Measurements from ENCODE around the gene ABCD3. TPM values are rescaled to one million over a fixed set of nuclear protein-coding genes. Genes with fewer than 3 reads are reported as not detected.
"Not testable (repeated sequence)": the region's sequence is repeated elsewhere in the genome, so short reads cannot be mapped to it uniquely, and the experiment has no call there.

The ABCD3 gene
- total and polyA plus RNA-seq, 4 donors = 18.4 to 34.7 (median 23.6) TPM

DNA sequence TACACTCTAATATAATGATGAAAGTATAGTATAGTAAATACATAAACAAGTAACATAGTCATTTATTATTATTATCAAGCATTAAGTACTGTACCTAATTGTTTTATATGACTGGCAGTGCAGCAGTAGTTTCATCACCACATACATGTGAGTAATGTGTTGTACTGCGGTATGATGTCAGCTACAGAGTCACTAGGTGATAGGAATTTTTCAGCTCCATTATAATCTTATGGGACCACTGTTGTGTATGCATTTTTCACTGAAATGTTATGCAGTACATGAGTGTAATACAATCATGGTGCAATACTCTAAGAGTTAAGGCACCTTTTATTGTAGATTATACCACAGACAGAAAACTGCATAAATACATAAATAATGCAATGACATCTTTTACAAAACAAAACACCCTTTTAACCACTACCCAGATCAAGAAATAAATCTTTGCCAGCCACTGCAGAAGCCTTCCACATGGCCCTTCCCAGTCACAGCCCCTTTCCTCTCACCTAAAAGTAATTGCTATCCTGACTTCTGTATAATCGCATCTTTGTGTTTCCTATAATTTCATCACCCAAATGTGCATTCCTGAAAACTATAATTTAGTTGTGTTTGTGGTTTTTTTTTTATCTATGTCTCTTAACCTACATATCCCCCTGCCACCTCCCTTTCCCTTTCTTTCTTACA is 16.3 kb downstream of the ABCD3 start:
- WGBS, 2 donors = 96 to 98% methylated on average over 2 of the region's 2 CpGs
- no peak for ATAC-seq (ENCODE audit: low FRiP score)
- H3K4me3 ChIP-seq (ENCODE audit: low read length in 2 of 2) = no peak overlapping the region
- no peaks in the 10 kb centered on the region for H3K9me3 ChIP-seq (ENCODE audit: control insufficient read depth, low read length)
- H3K27ac ChIP-seq (ENCODE audit: low read depth in 1 of 2, low read length in 2 of 2) = no peak overlapping the region
- intact Hi-C loops (cut with DNase I) = no loop called here
- no peaks in the 10 kb centered on the region for H3K4me1 ChIP-seq (ENCODE audit: control insufficient read depth in 1 of 2, insufficient read depth in 2 of 2, low read length in 2 of 2)
- H3K36me3 ChIP-seq (ENCODE audit: control insufficient read depth in 1 of 2, insufficient read depth in 2 of 2, low read length in 1 of 2) = no peaks in the 10 kb centered on the region
- no peak for DNase-seq
- H3K27me3 ChIP-seq (ENCODE audit: control insufficient read depth in 1 of 2, insufficient read depth in 2 of 2, low read length in 1 of 2) = no peaks in the 10 kb centered on the region

DNA sequence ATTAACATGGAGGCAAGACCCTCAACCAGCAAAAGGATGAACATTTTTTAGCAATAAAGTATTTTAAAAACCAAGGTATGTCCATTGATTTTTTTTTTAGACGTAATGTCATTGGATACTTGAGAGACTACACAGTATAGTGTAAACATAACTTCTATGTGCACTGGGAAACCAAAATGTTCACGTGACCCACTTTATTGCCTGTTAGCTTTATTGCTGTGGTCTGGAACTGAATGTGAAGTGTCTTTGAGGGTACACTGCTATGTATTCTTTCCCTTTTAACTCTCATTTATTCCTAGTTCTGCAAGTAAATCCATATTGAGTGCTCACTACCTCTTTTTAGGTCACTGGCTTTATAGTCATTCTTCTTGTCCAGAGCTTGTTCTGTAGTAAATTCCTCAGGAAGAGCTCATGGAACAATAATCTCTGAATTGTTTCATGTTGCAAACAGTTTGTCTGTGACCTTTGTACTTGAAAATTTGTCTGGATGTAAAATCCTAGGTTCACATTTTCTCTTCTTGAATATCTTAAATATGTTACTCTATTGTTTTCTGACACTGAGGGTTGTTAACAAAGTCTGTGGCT is 20.6 kb downstream of the ABCD3 start:
- ATAC-seq (ENCODE audit: low FRiP score) (no peak), DNase-seq (no peak)
- intact Hi-C loops (cut with DNase I) = no loop called here
- Histone ChIP-seq H3K4me1 (ENCODE audit: control insufficient read depth in 1 of 2, insufficient read depth in 2 of 2, low read length in 2 of 2) (no peaks in the 10 kb centered on the region), H3K4me3 (ENCODE audit: low read length in 2 of 2) (no peak overlapping the region), H3K27ac (ENCODE audit: low read depth in 1 of 2, low read length in 2 of 2) (no peak overlapping the region), H3K9me3 (ENCODE audit: control insufficient read depth, low read length) (no peaks in the 10 kb centered on the region), H3K36me3 (ENCODE audit: control insufficient read depth in 1 of 2, insufficient read depth in 2 of 2, low read length in 1 of 2) (no peaks in the 10 kb centered on the region), H3K27me3 (ENCODE audit: control insufficient read depth in 1 of 2, insufficient read depth in 2 of 2, low read length in 1 of 2) (no peaks in the 10 kb centered on the region)
- 91 to 96% methylated on average over 2 of the region's 2 CpGs for WGBS, 2 donors

DNA sequence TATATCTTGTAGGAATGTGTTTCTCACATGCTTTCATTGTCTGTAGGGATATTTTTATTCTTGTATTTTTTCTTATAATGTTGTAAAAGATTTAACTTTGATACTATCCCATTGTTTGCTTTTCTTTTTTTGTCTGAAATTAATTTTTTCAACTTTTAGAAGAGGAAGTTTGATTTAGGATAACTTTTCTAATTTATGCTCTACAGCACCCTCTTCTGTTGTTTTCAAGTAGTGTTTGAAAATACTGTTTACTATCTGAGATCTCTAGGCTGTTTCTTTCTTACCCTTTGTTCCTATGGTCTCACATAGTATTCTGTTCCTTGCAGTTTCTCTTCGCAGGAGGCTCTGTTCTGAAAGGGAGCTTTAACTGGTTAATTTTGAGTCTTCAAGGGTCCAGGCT is 21.9 kb downstream of the ABCD3 start:
- WGBS, 2 donors = 100% methylated on average over 1 of the region's 1 CpG
- no peaks in the 10 kb centered on the region for H3K27me3 ChIP-seq (ENCODE audit: control insufficient read depth in 1 of 2, insufficient read depth in 2 of 2, low read length in 1 of 2)
- H3K36me3 ChIP-seq (ENCODE audit: control insufficient read depth in 1 of 2, insufficient read depth in 2 of 2, low read length in 1 of 2) = no peaks in the 10 kb centered on the region
- ATAC-seq (ENCODE audit: low FRiP score) (no peak), DNase-seq (no peak)
- H3K9me3 ChIP-seq (ENCODE audit: control insufficient read depth, low read length) = peaks cover 2% of the 10 kb centered on the region
- no peaks in the 10 kb centered on the region for H3K4me1 ChIP-seq (ENCODE audit: control insufficient read depth in 1 of 2, insufficient read depth in 2 of 2, low read length in 2 of 2)
- H3K27ac ChIP-seq (ENCODE audit: low read depth in 1 of 2, low read length in 2 of 2) = no peak overlapping the region
- no peak overlapping the region for H3K4me3 ChIP-seq (ENCODE audit: low read length in 2 of 2)
- intact Hi-C loops (cut with DNase I) = no loop called here

DNA sequence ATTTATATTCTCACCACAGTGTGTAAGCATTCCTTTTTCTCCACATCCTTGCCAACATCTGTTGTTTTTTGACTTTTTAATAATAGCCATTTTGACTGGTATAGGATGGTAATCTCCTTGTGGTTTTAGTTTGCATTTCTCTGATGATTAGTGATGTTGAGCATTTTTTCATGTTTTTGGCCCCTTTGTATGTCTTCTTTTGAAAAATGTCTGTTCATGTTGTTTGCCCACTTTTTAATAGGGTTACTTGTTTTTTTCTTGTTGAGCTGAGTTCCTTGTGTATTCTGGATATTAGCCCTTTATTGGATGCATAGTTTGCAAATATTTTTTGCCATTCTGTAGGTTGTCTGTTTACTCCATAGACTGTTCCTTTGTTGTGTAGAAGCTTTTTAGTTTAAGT is 24.9 kb downstream of the ABCD3 start:
- ATAC-seq (ENCODE audit: low FRiP score); H3K4me1 ChIP-seq (ENCODE audit: control insufficient read depth in 1 of 2, insufficient read depth in 2 of 2, low read length in 2 of 2); DNase-seq; H3K4me3 ChIP-seq (ENCODE audit: low read length in 2 of 2); H3K9me3 ChIP-seq (ENCODE audit: control insufficient read depth, low read length); H3K27ac ChIP-seq (ENCODE audit: low read depth in 1 of 2, low read length in 2 of 2); H3K27me3 ChIP-seq (ENCODE audit: control insufficient read depth in 1 of 2, insufficient read depth in 2 of 2, low read length in 1 of 2); intact Hi-C loops (cut with DNase I); H3K36me3 ChIP-seq (ENCODE audit: control insufficient read depth in 1 of 2, insufficient read depth in 2 of 2, low read length in 1 of 2): not testable (repeated sequence)

DNA sequence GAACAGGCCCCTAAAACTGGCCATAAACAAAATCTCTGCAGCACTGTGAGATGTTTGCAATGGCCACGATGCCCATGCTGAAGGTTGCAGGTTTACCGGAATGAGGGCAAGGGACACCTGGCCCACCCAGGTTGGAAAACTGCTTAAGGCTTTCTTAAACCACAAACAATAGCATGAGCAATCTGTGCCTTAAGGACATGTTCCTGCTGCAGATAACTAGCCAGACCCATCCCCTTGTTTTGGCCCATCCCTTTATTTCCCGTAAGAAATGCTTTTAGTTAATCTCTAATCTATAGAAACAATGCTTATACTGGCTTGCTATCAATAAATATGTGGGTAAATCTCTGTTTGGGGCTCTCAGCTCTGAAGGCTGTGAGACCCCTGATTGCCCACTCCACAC is 26.6 kb downstream of the ABCD3 start:
- H3K4me3 ChIP-seq (ENCODE audit: low read length in 2 of 2); H3K27ac ChIP-seq (ENCODE audit: low read depth in 1 of 2, low read length in 2 of 2); H3K9me3 ChIP-seq (ENCODE audit: control insufficient read depth, low read length); ATAC-seq (ENCODE audit: low FRiP score); intact Hi-C loops (cut with DNase I); H3K27me3 ChIP-seq (ENCODE audit: control insufficient read depth in 1 of 2, insufficient read depth in 2 of 2, low read length in 1 of 2); H3K36me3 ChIP-seq (ENCODE audit: control insufficient read depth in 1 of 2, insufficient read depth in 2 of 2, low read length in 1 of 2); H3K4me1 ChIP-seq (ENCODE audit: control insufficient read depth in 1 of 2, insufficient read depth in 2 of 2, low read length in 2 of 2); DNase-seq: not testable (repeated sequence)
- 66 to 84% methylated on average over 3 of the region's 3 CpGs for WGBS, 2 donors

DNA sequence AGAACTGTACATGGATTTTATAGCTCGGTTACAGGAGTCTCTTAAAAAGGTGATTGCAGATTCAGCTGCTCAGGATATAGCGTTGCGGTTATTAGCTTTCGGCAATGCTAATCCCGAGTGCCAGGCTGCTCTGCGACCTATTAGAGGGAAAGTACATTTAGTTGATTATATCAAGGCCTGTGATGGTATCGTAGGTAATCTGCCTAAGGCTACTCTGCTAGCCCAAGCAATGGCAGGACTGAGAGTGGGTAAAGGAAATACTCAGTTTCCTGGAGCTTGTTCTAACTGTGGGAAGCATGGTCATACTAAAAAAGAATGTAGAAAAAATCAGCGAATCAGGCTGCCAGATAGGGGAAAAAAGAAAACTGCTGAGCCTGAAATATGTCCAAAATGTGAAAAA is 27.5 kb downstream of the ABCD3 start:
- WGBS, 2 donors = 89 to 91% methylated on average over 8 of the region's 8 CpGs
- H3K27me3 ChIP-seq (ENCODE audit: control insufficient read depth in 1 of 2, insufficient read depth in 2 of 2, low read length in 1 of 2); H3K27ac ChIP-seq (ENCODE audit: low read depth in 1 of 2, low read length in 2 of 2); H3K9me3 ChIP-seq (ENCODE audit: control insufficient read depth, low read length); intact Hi-C loops (cut with DNase I); ATAC-seq (ENCODE audit: low FRiP score); H3K4me1 ChIP-seq (ENCODE audit: control insufficient read depth in 1 of 2, insufficient read depth in 2 of 2, low read length in 2 of 2); DNase-seq; H3K4me3 ChIP-seq (ENCODE audit: low read length in 2 of 2); H3K36me3 ChIP-seq (ENCODE audit: control insufficient read depth in 1 of 2, insufficient read depth in 2 of 2, low read length in 1 of 2): not testable (repeated sequence)

DNA sequence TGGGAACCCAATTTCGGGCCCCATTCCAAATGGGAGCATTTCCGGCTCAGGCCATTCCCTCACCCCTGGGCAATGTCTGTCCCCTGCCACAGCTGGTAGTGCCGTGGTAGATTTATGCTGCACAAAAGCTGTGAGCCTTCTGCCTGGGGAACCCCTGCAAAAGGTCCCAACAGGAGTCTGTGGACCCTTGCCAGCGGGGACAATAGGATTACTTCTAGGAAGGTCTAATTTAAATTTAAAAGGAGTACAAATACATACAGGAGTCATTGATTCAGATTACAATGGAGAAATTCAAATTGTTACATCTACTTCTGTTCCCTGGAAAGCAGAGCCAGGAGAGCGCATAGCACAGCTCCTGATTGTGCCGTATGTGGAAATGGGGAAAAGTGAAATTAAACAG is 28.0 kb downstream of the ABCD3 start:
- H3K27ac ChIP-seq (ENCODE audit: low read depth in 1 of 2, low read length in 2 of 2); H3K36me3 ChIP-seq (ENCODE audit: control insufficient read depth in 1 of 2, insufficient read depth in 2 of 2, low read length in 1 of 2); H3K9me3 ChIP-seq (ENCODE audit: control insufficient read depth, low read length); H3K27me3 ChIP-seq (ENCODE audit: control insufficient read depth in 1 of 2, insufficient read depth in 2 of 2, low read length in 1 of 2); H3K4me1 ChIP-seq (ENCODE audit: control insufficient read depth in 1 of 2, insufficient read depth in 2 of 2, low read length in 2 of 2); intact Hi-C loops (cut with DNase I); ATAC-seq (ENCODE audit: low FRiP score); H3K4me3 ChIP-seq (ENCODE audit: low read length in 2 of 2); DNase-seq: not testable (repeated sequence)
- WGBS, 2 donors = 83 to 84% methylated on average over 6 of the region's 6 CpGs

DNA sequence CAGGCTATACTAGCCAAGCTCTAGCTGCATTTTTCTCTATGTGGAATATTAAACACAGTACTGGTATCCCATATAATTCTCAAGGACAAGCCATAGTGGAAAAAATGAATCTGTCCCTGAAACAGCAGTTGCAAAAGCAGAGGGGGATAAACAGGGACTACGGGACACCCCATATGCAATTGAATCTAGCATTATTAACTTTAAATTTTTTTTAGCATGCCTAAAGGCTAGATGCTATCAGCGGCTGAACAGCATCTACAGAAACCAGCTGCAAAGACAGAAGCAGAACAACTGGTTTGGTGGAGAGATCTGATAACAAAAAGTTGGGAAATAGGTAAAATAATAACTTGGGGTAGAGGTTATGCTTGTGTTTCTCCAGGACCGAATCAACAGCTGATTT is 30.6 kb downstream of the ABCD3 start:
- intact Hi-C loops (cut with DNase I); H3K4me1 ChIP-seq (ENCODE audit: control insufficient read depth in 1 of 2, insufficient read depth in 2 of 2, low read length in 2 of 2); ATAC-seq (ENCODE audit: low FRiP score); H3K36me3 ChIP-seq (ENCODE audit: control insufficient read depth in 1 of 2, insufficient read depth in 2 of 2, low read length in 1 of 2); H3K27ac ChIP-seq (ENCODE audit: low read depth in 1 of 2, low read length in 2 of 2); H3K4me3 ChIP-seq (ENCODE audit: low read length in 2 of 2); H3K9me3 ChIP-seq (ENCODE audit: control insufficient read depth, low read length); H3K27me3 ChIP-seq (ENCODE audit: control insufficient read depth in 1 of 2, insufficient read depth in 2 of 2, low read length in 1 of 2); DNase-seq: not testable (repeated sequence)
- 97% methylated on average over 3 of the region's 3 CpGs for WGBS, 2 donors

DNA sequence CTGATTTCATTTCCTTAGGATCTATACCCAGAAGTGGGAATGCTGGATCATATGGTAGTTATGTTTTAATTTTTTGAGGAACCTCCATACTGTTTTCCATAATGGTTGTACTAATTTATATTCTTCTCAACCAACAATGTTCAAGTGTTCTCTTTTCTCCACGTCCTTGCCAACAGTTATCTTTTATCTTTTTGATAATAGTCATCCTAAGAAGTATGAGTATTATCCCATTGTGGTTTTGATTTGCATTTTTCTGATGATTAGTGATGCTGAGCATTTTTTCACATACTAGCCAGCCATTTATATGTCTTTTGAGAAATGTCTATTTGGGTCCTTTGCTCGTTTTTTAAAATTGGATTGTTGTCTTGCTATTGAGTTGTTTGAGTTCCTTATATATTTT is 38.5 kb downstream of the ABCD3 start:
- Histone ChIP-seq H3K9me3 (ENCODE audit: control insufficient read depth, low read length) (no peaks in the 10 kb centered on the region), H3K36me3 (ENCODE audit: control insufficient read depth in 1 of 2, insufficient read depth in 2 of 2, low read length in 1 of 2) (peaks cover 0 to 8% of the 10 kb centered on the region in 2 donors), H3K27ac (ENCODE audit: low read depth in 1 of 2, low read length in 2 of 2) (no peak overlapping the region), H3K4me3 (ENCODE audit: low read length in 2 of 2) (no peak overlapping the region), H3K27me3 (ENCODE audit: control insufficient read depth in 1 of 2, insufficient read depth in 2 of 2, low read length in 1 of 2) (no peaks in the 10 kb centered on the region), H3K4me1 (ENCODE audit: control insufficient read depth in 1 of 2, insufficient read depth in 2 of 2, low read length in 2 of 2) (no peaks in the 10 kb centered on the region)
- 84 to 88% methylated on average over 2 of the region's 2 CpGs for WGBS, 2 donors
- no peak for ATAC-seq (ENCODE audit: low FRiP score)
- intact Hi-C loops (cut with DNase I) = no loop called here
- no peak for DNase-seq
